GM12873 (cell line): ENCODE data around the gene CDKN1C.

Experiments used
- TF ChIP-seq, protein P1 (sequence below): IDR thresholded peaks from 2 replicates; pipeline ENCODE4 v1.5.1; 2012; ENCODE audit warnings: low read depth, mild to moderate bottlenecking, moderate library complexity, low read length, control low read depth; ENCODE audit not compliant: insufficient read depth; ENCODE audit errors: missing control alignments

Gene CDKN1C

DNA sequence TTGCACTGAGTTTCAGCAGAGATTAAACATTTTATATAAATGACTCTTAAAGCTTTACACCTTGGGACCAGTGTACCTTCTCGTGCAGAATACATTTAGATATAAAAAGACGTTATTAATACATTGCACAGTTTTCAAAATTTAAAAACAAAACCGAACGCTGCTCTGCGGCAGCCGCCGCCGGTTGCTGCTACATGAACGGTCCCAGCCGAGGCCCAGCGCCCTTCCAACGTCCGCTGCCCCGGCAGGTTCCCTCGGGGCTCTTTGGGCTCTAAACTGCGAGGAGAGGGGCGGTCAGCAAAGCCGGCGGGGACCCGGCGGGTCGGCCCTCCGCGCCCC is 2.0 kb downstream of the CDKN1C start:
- TF ChIP-seq, protein P1, sequence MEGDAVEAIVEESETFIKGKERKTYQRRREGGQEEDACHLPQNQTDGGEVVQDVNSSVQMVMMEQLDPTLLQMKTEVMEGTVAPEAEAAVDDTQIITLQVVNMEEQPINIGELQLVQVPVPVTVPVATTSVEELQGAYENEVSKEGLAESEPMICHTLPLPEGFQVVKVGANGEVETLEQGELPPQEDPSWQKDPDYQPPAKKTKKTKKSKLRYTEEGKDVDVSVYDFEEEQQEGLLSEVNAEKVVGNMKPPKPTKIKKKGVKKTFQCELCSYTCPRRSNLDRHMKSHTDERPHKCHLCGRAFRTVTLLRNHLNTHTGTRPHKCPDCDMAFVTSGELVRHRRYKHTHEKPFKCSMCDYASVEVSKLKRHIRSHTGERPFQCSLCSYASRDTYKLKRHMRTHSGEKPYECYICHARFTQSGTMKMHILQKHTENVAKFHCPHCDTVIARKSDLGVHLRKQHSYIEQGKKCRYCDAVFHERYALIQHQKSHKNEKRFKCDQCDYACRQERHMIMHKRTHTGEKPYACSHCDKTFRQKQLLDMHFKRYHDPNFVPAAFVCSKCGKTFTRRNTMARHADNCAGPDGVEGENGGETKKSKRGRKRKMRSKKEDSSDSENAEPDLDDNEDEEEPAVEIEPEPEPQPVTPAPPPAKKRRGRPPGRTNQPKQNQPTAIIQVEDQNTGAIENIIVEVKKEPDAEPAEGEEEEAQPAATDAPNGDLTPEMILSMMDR, result no peak

- TF ChIP-seq, protein P1, result no peak
Measured at GRCh38 chr11:2882396-2883110, 3.0 kb downstream of the CDKN1C start.

- TF ChIP-seq, protein P1, result no peak
Measured at GRCh38 chr11:2881981-2882375, 3.6 kb downstream of the CDKN1C start.

DNA sequence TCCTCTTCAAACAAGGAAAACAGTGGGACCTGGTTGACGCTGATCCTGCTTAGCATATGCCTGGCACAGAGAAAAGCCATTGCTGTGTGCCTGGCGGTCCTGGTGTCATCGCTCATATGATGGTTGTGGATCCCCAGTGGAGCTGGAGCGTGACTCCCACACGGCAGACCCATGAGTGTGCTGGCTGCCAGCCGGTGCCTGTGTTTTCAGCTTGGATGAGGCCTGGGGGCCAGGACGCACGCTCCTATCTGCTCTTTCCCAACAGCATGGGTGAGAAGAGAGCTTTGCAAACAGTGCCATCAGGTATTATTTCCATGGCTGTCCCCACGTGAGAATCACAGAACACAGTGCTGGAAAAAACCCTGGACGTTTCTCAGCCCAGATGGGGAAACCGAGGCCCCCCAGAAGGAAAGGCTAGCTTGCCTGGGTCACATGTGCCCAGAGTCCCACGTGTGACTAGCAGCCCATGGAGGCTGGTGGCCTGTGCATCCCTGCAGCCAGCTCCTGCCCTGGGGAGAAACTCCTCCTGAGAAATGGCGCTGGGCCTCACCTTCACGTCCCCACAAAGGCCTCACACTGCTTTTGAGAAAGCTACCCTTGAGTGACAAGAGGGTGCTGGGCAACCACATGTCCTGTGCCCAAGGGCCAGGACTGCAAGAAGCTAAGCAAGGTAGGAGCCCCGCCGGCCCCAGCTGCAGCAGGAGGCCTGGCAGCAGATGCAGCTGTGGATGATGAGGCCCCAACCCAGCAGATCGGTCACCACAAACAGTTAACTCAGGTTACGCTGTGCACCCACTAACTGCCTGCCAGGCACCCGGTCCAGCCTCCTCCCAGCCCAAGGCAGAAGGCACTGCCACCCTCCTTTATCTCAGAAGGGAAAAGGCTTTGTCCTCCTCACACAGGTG is 4.2 kb downstream of the CDKN1C start:
- TF ChIP-seq, protein P1, result no peak

DNA sequence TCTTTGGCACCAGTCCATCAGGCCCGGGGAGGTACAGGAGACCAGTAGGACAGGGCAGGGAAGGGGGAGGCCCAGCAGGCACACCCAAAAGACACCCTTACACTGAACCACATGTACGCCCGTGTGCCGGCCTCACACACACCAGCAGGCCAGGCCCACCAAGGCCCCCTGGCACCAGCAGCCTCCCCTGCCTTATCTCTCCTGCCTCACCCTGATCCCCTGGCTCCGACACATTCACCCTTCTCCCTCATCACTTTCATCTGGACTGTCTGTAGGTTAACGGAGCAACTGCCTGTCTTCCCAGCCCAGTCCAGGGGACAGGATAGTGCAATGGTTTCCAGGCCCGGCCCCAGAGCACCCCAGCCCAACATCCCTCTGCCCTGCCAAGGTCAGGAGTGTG is 4.9 kb downstream of the CDKN1C start:
- TF ChIP-seq, protein P1, result no peak

DNA sequence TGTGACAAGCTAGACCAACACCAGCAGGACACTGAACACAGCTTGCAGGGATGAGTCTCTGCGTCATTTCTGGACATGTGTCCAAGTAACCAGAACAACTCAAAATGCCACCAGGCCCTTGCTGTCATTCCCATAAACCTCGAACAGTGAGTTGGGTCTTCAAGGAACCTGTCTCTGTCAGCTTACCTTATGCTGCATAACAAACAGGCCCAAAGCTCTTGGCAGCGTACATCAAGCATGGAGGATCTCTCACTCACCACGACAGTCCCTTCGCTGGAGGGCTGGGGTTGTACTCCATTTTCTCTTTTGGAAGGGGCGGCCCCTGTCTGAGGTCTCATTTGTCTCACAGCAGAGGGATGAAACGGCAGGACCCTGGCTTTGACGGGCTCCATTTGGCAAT is 6.8 kb downstream of the CDKN1C start:
- TF ChIP-seq, protein P1, result no peak

GRCh38 chr11:2877474-2877873 is 8.1 kb downstream of the CDKN1C start:
- TF ChIP-seq, protein P1, result no peak
